Measurements from ENCODE around the gene NFIX.

DNA sequence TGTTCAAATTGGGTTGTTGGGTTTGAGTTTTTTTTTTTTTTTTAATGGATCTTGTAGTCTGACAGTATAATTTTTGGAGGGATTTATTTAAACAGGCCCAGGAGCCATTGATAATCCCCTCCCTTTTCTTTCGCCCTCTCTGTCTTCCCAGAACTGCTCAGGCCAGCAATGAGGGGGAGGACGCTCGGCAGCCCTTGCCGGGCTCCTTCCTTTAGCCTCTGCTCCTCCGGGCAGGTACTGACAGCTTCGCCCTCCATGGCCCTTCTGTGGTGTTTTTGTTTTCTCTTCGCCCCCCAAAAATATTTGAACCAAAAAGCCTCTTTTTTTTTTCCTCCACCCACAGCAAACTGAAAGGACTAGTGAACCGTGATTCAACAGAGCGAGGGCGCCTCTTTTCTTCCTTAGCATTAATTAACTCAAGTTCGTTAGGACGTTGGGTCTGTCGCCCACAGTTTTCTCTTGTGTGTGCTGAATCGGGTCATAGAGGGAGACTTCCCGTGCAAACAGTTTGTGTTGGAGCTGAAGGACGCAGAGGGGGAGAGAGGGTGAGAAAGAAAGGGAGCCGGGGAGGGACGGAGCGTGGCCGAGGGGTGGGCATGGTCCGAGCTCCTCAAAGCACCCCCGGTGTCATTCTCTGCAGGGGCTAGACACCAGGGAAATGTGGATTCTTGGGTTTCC is 21.5 kb downstream of the NFIX start:
- TF ChIP-seq, protein P1, sequence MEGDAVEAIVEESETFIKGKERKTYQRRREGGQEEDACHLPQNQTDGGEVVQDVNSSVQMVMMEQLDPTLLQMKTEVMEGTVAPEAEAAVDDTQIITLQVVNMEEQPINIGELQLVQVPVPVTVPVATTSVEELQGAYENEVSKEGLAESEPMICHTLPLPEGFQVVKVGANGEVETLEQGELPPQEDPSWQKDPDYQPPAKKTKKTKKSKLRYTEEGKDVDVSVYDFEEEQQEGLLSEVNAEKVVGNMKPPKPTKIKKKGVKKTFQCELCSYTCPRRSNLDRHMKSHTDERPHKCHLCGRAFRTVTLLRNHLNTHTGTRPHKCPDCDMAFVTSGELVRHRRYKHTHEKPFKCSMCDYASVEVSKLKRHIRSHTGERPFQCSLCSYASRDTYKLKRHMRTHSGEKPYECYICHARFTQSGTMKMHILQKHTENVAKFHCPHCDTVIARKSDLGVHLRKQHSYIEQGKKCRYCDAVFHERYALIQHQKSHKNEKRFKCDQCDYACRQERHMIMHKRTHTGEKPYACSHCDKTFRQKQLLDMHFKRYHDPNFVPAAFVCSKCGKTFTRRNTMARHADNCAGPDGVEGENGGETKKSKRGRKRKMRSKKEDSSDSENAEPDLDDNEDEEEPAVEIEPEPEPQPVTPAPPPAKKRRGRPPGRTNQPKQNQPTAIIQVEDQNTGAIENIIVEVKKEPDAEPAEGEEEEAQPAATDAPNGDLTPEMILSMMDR (IDR thresholded peaks at IDR 0.05), result no peak
- TF ChIP-seq POLR2A (IDR thresholded peaks at IDR 0.05; ENCODE audit: low read depth), result no peak
